PC-9 (cell line): ENCODE results near the gene RAB20. TPM values are rescaled to one million over a fixed set of nuclear protein-coding genes. Genes with fewer than 3 reads are reported as not detected.

ENCODE experiments used
- BruUV-seq: library from RNA; stranded (reverse); fragments of 400-500 nt; replicated peaks from 2 replicates; lab custom pipeline; 2021; lab: Mats Ljungman, UMichigan
- CTCF ChIA-PET: fragments of 300-600 bp; sonication (Branson Sonifier 250); formaldehyde crosslinking; loops from one replicate; lab custom pipeline; 2022; ENCODE audit warnings: antibody characterized with exemption; lab: Charles Lee
- POLR2A ChIA-PET: fragments of 300-600 bp; sonication (Branson Sonifier 250); formaldehyde crosslinking; loops from one replicate; lab custom pipeline; 2022; ENCODE audit warnings: antibody characterized with exemption; ENCODE audit not compliant: unreplicated experiment; lab: Charles Lee
- DNase-seq, 2 experiments: peaks; one replicate each; pipeline versions ENCODE4 v3.0.0 to v3.0.0-alpha.2; 2015 to 2022; ENCODE audit warnings: mixed read lengths in 1 of 2
- H2AFZ ChIP-seq: fragments of 200-600 bp; sonication (generic); 2 replicates; pipeline ENCODE4 v1.8.1; 2017; ENCODE audit warnings: antibody characterized with exemption
- H3F3A ChIP-seq: fragments of 200-600 bp; sonication (generic); 2 replicates; pipeline ENCODE4 v1.8.1; 2017; ENCODE audit warnings: antibody characterized with exemption, mild to moderate bottlenecking, low read depth; ENCODE audit not compliant: insufficient read depth
- H3K27ac ChIP-seq: fragments of 200-600 bp; sonication (generic); 2 replicates; pipeline ENCODE4 v1.6.1; 2016; ENCODE audit warnings: mixed run types
- H3K27me3 ChIP-seq: fragments of 200-600 bp; sonication (generic); 2 replicates; pipeline ENCODE4 v1.6.1; 2016; ENCODE audit warnings: low read depth, mixed run types; ENCODE audit not compliant: insufficient read depth
- H3K36me3 ChIP-seq: fragments of 200-600 bp; sonication (generic); 2 replicates; pipeline ENCODE4 v1.6.1; 2016; ENCODE audit warnings: low read depth, mixed run types
- H3K4me1 ChIP-seq: fragments of 200-600 bp; sonication (generic); replicated peaks from 2 replicates; pipeline ENCODE4 v1.6.1; 2016; ENCODE audit warnings: mixed run types; ENCODE audit not compliant: insufficient read depth
- H3K4me2 ChIP-seq: fragments of 200-600 bp; sonication (generic); 2 replicates; pipeline ENCODE4 v1.6.1; 2017; ENCODE audit warnings: mixed run types
- H3K4me3 ChIP-seq: fragments of 200-600 bp; sonication (generic); 2 replicates; pipeline ENCODE4 v1.6.1; 2016; ENCODE audit warnings: mixed run types
- H3K79me2 ChIP-seq: fragments of 200-600 bp; sonication (generic); 2 replicates; pipeline ENCODE4 v1.6.1; 2017; ENCODE audit warnings: low read depth, mixed run types
- H3K9me2 ChIP-seq: fragments of 200-600 bp; sonication (generic); 2 replicates; pipeline ENCODE4 v1.8.1; 2017; ENCODE audit warnings: mild to moderate bottlenecking; ENCODE audit not compliant: insufficient read depth
- H3K9me3 ChIP-seq: fragments of 200-600 bp; sonication (generic); 2 replicates; pipeline ENCODE4 v1.8.1; 2016; ENCODE audit warnings: low read depth; ENCODE audit not compliant: insufficient read depth
- H4K20me1 ChIP-seq: fragments of 200-600 bp; sonication (generic); 2 replicates; pipeline ENCODE4 v1.8.1; 2017; ENCODE audit not compliant: insufficient read depth
- CTCF ChIP-seq: fragments of 200-600 bp; sonication (generic); conservative IDR thresholded peaks from 2 replicates; pipeline ENCODE4 v1.6.1; 2017; ENCODE audit warnings: mixed run types, antibody characterized with exemption, mild to moderate bottlenecking, moderate library complexity
- EZH2 ChIP-seq: fragments of 200-600 bp; sonication (generic); IDR thresholded peaks from 2 replicates; pipeline ENCODE4 v1.8.0; 2017; ENCODE audit warnings: antibody characterized with exemption, low read depth
- intact Hi-C: fragments of 100-400 bp; cut with micrococcal nuclease; formaldehyde crosslinking; loops from one replicate; pipeline ENCODE4 v1.10.0; 2022; ENCODE audit not compliant: unreplicated experiment
- total RNA-seq: library from RNA; stranded (reverse); gene quantifications from 2 replicates; pipeline ENCODE4 v1.2.3, GENCODE V29; 2021

The RAB20 gene
- total RNA-seq, 1 experiment from 2014 or later: 31.9 TPM

- DNase-seq: no peak
These were observed 38.8 kb upstream of the RAB20 start for GRCh38 chr13:110600261-110600819.

GRCh38 chr13:110597041-110597689 is 35.6 kb upstream of the RAB20 start:
- Histone ChIP-seq H2AFZ (no peak overlapping the region; the same call in 1 of the 2 replicates), H4K20me1 (no peaks in the 10 kb centered on the region), H3K4me1 (peaks cover 26% of the 10 kb centered on the region), H3K9me3 (no peaks in the 10 kb centered on the region), H3K4me2 (peak overlapping the region; percentile 12; the same call in 1 of the 2 replicates), H3K27me3 (no peaks in the 10 kb centered on the region), H3K36me3 (no peaks in the 10 kb centered on the region), H3K9me2 (no peaks in the 10 kb centered on the region), H3K4me3 (no peak overlapping the region), H3F3A (no peaks in the 10 kb centered on the region), H3K27ac (peak overlapping the region; percentile 16; the same call in 1 of the 2 replicates), H3K79me2 (no peaks in the 10 kb centered on the region)
- ChIA-PET CTCF (no interaction called here), POLR2A (no interaction called here)
- intact Hi-C loops: loop anchor here (10.0 kb wide), 2 partner anchors 118 to 372 kb away; partner anchors contain the start of gene ING1
- DNase-seq: peak in 1 of 2 experiments; percentile 62
- TF ChIP-seq EZH2: no peak
- no peak for TF ChIP-seq CTCF
- BruUV-seq: no TSS peak

More at GRCh38 chr13:110600261-110600819, 38.8 kb upstream of the RAB20 start:
- intact Hi-C loops: no loop called here
- no peaks in the 10 kb centered on the region for H4K20me1 ChIP-seq
- no peak overlapping the region for H3K27ac ChIP-seq
- ChIA-PET CTCF (no interaction called here), POLR2A (no interaction called here)
- no peaks in the 10 kb centered on the region for H3K27me3 ChIP-seq
- H3K9me2 ChIP-seq: no peaks in the 10 kb centered on the region
- no peak for TF ChIP-seq EZH2
- no peak for TF ChIP-seq CTCF
- BruUV-seq: no TSS peak
- no peaks in the 10 kb centered on the region for H3K36me3 ChIP-seq
- no peaks in the 10 kb centered on the region for H3K9me3 ChIP-seq
- peaks cover 26% of the 10 kb centered on the region for H3K4me1 ChIP-seq
- peak overlapping the region; percentile 16 for H3K4me2 ChIP-seq
- no peak overlapping the region for H2AFZ ChIP-seq
- H3K79me2 ChIP-seq: no peaks in the 10 kb centered on the region
- no peak overlapping the region for H3K4me3 ChIP-seq
- no peaks in the 10 kb centered on the region for H3F3A ChIP-seq

- intact Hi-C loops: loop anchor here (1.0 to 10.0 kb wide), 4 partner anchors 121 to 459 kb away; partner anchors contain the start of gene ING1
- Histone ChIP-seq H3K27me3 (no peaks in the 10 kb centered on the region), H3K79me2 (no peaks in the 10 kb centered on the region), H2AFZ (no peak overlapping the region), H3K9me2 (no peaks in the 10 kb centered on the region), H3K4me2 (no peak overlapping the region), H3K4me3 (no peak overlapping the region), H4K20me1 (no peaks in the 10 kb centered on the region), H3F3A (peaks cover 13% of the 10 kb centered on the region), H3K27ac (no peak overlapping the region), H3K36me3 (no peaks in the 10 kb centered on the region), H3K9me3 (no peaks in the 10 kb centered on the region), H3K4me1 (peaks cover 33% of the 10 kb centered on the region)
- peak; percentile 78 for TF ChIP-seq CTCF
- TF ChIP-seq EZH2: no peak
- DNase-seq: peak in 1 of 2 experiments; percentile 59
- POLR2A ChIA-PET: interaction anchor here (0.5 to 0.7 kb wide), 4 partner anchors 23 to 414 kb away, joined by 3 to 5 read pairs (median 4); no protein-coding TSS in a partner anchor
- CTCF ChIA-PET: interaction anchor here (0.6 to 1.2 kb wide), 3 partner anchors 87 to 138 kb away, joined by 3 to 4 read pairs (median 4); no protein-coding TSS in a partner anchor
- BruUV-seq: no TSS peak
These were observed 32.1 kb upstream of the RAB20 start for GRCh38 chr13:110593430-110594130.
